GM12878 (cell line): ENCODE measurements around the gene TTYH3.

Experiments used
- CEBPB ChIP-seq, 2 experiments: fragments of 150-350 bp in 1 of 2; IDR thresholded peaks; 2 replicates each; pipeline ENCODE4 v1.6.1; 2012 to 2014; ENCODE audit warnings: low read depth in 2 of 2, low read length in 2 of 2, borderline replicate concordance in 1 of 2, inconsistent platforms in 1 of 2
- JUND ChIP-seq: IDR thresholded peaks from 2 replicates; pipeline ENCODE4 v1.6.1; 2012; ENCODE audit warnings: low read depth, mild to moderate bottlenecking, low read length, improper control_type of control experiment, moderate library complexity

DNA sequence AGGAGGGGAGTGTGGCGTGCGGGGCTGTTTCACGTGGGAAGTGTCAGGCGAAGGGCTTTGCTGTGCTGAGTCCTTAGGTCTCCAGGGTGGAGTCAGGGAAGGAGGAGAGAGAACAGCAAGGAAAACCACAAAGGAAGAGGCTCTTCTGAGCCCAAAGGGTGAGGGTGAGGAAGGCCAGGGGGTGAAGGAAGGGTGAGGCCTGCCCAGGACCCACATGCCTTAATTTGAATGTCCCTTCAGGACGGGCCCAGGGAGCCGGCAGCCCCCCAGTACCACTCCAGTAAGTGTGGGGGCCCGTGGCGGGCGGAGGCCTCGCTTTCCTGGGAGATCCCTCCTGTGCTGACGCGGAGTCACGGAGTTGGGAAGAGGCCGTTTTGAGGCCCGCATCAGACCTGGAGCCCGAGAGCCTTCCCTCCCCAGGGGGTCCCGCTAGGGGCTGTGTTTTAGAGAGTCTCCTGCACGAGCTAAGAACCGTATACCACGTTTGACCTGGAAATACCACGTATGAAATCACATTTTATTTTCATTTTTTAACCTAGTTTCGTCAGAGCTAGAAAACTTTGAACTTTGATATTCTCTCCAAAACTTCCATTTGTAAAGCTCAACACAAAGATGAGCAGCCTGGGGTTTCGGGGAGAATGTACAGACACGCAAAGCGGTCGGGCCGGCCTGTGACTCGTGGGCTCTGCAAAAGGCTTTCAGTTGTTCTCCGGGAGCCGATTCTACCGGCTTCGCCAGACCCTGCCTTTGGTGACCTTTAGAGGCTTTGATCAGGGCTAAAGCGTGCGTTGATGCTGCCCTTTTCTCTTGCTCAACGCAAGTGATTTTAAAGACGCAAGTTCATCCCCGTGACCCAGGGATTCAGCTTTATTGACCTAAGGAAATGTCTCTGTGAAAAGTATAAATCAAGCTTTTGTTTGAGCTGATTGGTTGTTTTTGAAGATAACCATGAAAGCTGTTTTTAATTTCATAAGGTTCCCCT is 23.6 kb upstream of the TTYH3 start:
- TF ChIP-seq JUND (no peak), CEBPB (IDR thresholded peaks at IDR 0.05; ENCODE audit: borderline replicate concordance in 1 of 2, low read depth in 2 of 2, low read length in 2 of 2) (no peak)
